NCI-H510A treated with DMSO at 0.1 percent for 48 hours (cell line): ENCODE results near the gene ID1.
"Not testable (repeated sequence)": the region's sequence is repeated elsewhere in the genome, so short reads cannot be mapped to it uniquely, and the experiment has no call there.

Experiments used
- DNase-seq: peaks from one replicate; lab custom pipeline; 2025; lab: John Stamatoyannopoulos, UW

ID1 gene

DNA sequence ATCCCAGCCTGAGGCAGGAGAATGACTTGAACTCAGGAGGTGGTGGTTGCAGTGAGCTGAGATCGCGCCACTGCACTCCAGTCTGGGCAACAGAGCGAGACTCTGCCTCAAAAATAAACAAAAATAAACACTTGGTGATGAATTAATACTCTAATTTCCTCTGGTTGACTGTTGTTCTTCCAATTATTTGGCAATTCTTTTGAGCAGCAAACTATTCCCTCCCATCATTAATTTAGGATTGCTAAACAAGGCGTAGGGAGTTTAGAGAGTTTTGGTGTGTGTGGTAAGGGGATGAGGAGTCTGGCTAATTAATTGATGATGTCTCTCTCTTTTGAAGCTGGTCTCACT, 2.7 kb upstream of the ID1 start:
- no peak for DNase-seq

DNA sequence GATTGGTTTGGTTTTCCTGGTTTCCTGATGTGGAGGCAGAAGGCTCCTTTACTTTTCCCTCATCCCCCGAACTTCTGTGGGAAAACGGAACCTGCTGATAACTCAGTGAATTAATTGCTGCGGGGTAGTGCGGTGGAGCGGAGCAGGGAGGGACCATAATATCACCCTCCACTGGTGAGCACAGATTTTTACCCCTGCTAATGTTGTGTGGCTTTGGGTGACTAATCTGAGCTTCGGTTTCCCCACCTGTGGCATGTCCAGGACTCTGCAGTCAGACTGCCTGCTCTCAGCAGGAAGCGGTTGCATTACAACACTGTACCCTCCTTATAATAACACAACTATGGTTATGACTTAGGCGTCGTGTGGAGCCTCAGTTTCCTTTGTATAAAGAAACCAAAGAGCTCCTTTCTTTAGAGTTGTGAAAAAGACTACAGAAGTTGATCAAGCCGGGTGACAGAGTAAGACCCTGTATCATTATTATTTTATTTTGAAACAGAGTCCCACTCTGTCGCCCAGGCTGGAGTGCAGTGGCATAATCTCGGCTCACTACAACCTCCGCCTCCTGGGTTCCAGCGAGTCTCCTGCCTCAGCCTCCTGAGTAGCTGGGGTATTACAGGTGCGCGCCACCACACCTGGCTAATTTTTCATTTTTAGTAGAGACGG, 2.2 kb upstream of the ID1 start:
- no peak for DNase-seq

DNA sequence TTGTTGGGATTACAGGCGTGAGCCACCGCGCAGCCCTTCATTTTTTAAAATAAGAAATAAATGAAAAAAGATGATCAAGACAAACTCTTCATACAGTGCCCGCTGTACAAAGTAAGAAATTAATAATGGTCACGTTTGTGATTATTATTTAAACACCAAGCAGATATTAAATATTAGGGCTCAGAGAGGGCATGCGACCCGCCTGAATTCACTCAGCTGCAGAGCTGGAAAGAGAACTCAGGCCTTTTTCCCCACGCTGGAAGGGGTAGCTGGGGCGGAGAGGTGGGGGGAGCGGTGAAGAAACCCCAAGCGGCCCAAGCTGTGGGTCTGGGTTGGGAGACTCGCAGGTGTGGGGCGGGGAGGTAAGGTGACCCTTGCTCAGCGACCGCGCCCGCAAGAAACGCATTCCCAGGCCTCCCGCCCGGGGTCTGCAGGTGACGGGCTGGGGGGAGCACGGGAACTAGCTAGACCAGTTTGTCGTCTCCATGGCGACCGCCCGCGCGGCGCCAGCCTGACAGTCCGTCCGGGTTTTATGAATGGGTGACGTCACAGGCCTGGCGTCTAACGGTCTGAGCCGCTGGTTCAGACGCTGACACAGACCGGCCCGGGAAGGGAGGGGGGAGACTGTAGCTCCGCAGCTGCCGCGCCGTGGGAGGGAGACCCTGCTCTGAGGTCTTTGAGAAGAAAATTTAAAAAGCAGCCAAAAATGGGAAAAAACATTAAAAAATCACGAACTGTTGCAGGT, 1.1 kb upstream of the ID1 start:
- peak; percentile 95 for DNase-seq

DNA sequence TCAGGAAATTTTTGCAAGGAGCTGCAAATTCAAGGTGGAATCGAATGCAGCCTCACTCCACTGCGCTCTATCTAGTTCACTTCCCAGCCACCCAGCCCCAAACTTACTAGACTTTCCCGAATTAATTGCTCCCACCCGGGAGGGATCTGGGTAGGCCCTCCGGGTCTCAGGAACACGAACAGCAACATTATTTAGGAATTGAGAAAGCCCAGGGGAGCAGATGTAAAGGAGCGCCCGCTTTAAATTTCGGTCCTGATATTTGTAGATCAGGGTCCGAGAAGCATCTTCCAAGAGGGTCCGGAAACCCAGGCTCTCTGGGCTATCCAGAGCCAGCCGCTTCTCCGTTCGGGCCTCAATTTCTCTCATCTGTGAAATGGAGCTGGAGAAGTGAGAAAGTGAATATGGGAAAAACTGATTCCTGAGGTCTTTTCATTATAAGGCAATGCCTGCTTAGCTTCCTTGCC, 490 bp upstream of the ID1 start:
- DNase-seq, result no peak

DNA sequence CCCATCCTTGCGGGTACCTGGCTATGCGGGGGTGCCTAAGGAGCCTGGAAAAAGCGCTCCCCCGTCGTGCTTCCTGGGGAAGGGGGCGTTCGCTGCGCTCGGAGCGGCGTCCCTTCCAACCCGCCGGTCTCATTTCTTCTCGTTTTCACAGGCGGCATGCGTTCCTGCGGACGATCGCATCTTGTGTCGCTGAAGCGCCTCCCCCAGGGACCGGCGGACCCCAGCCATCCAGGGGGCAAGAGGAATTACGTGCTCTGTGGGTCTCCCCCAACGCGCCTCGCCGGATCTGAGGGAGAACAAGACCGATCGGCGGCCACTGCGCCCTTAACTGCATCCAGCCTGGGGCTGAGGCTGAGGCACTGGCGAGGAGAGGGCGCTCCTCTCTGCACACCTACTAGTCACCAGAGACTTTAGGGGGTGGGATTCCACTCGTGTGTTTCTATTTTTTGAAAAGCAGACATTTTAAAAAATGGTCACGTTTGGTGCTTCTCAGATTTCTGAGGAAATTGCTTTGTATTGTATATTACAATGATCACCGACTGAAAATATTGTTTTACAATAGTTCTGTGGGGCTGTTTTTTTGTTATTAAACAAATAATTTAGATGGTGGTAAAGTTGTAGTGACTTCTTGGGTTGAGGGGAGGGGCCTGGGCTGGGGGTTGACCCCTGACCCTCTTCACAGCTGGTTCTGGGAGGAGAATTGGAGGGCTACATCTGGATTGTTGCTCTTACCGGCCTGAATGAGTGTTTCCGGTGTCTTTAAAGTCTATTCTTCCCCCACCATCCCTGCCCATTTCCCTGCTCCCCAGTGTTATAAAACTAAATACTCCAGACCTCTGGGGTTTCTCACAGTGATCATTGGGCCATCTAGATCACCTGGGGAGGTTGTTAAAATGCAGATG, 1.1 kb downstream of the ID1 start:
- DNase-seq, result no peak

DNA sequence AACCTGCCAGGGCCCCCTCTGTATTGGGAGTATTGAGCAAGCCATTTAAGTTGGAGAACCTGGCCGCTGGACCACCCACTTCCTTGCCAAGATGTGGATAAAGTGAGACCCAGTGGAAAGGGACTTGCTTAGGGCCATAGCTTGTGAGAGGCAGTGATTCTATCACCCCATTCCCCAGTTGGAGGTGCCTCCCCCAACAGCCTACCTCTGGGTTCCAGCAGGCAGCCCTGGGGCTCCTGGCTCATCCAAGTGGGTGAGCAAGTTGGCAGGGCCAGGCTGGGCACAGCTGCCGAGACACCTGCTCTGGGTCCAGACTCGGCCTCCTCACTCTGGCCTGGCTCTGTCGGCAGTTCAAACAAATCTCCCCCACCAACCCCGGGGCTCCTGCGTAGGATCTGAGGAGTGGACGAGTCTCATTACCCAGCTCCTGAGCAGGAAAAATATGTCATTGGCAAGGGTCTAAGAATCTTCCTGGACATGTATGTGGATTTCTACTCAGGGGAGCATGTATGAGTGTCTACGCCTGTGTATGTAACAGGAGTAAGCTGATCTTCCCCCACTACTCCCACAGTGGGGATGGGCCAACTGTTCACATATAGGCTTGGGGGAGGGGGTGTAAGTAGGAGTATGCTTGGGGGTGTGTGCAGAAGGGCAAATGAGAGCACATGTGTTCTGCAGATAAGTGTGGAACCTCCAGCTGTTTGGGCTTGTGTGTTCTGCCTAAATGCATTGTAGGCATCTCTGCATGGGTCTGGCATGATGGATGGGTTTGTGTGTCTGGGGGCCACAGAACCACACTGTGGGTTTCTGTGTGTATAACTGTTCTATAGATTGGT, 1.9 kb downstream of the ID1 start:
- no peak for DNase-seq

DNA sequence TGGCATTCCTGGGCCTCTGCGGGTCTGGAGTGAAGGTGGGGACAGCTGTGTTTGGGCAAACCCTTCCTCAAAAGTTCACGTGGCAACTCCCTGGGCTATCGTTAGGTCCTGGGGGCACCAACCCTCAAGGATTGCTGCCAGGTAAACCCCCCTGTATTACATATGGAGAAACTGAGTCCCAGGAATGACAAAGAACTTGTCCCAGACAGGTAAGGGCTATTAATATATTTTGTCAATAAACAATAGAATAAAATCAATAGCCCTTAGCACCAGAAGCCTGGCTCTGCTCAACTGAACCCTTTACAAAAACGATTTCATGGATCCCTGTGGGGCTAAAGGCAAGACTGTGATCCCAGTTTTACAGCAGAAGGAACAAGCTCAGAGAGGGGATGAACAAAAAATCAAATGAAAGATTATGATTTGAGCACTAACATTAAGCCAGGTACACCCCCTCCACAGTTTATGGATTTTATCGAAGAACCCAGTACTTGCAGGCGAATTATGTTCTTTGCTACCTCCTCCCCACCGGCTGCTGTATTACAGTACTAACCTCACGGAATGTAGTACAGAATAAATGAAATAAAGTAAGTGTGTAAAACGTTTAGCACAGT, 2.7 kb downstream of the ID1 start:
- no peak for DNase-seq

DNA sequence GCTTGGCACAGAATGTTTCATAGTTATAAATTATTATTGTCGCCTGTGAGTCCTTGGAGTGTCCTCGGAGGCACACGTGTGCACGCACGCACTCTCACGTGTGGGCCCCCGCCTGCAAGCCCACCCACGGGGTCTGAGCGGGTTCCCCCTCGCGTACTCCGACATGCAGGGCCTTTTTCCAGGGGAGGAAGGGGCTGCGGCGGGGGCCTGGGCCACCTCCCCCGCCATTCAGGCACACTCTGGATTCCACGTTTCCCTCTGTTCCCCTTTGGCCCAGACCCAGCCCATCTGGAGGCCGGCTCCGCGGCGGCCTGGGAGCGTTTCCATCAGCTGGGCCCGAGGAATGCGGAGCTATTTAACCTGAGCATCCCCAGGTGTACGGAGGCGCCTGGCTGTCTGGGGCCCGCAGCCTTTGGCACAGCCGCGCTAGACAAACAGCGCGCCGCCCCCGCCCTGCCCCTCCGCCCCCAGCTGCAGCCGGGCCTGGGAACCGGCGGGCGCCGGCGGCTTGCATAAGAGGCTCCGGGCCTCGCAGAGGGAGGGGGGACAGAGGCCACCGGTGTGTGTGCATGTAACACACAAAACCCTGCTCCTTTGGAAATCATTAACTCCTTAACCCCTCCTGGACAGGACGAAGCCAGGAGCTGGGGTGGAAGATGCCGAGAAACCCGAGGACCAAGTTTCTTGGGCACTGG, 3.3 kb downstream of the ID1 start:
- peak; percentile 67 for DNase-seq

DNA sequence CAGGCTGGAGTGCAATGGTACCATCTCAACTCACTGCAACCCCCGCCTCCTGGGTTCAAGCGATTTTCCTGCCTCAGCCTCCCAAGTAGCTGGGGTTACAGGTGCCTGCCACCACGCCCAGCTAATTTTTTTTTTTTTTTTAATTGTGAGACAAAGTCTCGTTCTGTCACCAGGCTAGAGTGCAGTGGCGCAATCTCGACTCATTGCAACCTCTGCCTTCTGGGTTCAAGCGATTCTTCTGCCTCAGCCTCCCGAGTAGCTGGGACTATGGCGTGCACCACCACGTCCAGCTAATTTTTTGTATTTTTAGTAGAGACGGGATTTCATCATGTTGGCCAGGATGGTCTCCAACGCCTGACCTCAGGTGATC, 7.2 kb downstream of the ID1 start:
- DNase-seq, result not testable (repeated sequence)

DNA sequence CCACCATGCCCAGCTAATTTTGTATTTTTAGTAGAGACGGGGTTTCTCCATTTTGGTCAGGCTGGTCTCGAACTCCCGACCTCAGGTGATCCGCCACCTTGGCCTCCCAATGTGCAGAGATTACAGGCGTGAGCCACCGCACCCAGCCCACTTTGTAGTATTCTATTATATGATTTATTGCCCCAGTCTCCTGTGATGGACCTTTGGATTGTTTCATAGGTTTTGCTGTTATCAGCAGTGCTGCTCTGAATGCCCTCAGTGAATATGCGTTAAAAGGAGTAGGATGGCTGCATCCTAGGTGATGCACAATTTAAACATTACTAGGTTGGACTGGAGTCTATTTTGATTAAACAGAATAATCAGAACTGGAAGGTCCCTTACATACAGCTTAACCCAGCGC, 10.3 kb downstream of the ID1 start:
- no peak for DNase-seq

DNA sequence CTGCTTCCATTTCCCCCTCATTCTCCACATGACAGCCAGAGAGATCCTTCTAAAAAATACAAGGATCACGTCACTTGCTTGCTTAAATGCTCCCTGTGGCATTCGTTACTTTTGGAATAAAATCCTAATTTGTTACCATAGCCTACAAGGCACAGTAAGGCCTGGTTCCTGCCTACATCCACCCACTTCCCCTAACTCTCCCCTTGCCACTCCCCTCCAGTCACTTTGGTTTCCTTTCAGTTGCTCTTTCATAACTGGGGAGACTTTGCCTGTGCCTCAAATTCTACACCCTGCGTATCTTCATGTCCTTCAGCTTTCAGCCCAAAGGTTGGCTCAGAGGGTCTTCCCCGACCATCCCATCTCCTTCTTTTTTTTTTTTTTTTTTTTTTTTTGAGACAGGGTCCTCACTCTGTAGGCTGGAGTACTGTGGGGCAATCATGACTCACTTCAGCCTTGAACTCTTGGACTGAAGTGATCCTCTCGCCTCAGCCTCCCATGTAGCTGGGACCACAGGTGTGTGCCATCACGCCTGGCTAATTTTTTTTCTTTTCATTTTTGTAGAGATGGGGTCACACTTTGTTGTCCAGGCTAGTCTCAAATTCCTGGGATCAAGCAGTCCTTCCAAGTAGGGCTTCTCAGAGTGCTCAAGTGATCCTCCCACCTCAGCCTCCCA, 12.5 kb downstream of the ID1 start:
- DNase-seq, result no peak

DNA sequence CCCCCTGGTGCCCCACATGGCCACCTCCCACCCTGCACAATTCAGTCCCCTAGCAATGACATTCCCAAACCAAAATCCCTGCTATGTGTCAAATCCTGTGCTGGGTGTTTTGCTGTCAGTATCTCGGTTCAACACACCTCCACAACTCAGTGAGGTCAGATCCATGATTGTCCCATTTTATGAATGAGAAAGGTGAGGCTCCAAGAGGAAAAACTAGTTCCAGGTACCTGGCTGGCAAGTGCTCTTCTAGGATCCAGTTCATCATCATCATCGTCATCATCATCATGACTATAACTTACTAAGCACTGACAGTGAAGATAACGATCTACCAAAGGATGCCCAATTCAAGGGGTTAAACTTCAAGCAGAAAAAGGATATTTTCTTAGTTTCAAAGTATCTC, 15.2 kb downstream of the ID1 start:
- DNase-seq, result no peak

DNA sequence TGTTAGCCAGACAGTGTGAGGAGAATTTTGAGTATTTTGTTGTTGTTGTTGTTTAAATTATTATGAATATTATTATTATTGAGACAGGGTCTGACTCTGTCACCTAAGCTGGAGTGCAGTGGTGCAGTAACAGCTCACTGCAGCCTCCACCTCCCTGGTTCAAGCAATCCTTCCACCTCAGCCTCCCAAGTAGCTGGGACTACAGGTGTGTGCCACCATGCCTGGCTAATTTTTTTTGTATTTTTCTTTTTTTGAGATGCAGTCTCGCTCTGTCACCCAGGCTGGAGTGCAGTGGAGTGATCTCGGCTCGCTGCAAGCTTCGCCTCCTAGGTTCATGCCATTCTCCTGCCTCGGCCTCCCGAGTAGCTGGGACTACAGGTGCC, 18.0 kb downstream of the ID1 start:
- not testable (repeated sequence) for DNase-seq

DNA sequence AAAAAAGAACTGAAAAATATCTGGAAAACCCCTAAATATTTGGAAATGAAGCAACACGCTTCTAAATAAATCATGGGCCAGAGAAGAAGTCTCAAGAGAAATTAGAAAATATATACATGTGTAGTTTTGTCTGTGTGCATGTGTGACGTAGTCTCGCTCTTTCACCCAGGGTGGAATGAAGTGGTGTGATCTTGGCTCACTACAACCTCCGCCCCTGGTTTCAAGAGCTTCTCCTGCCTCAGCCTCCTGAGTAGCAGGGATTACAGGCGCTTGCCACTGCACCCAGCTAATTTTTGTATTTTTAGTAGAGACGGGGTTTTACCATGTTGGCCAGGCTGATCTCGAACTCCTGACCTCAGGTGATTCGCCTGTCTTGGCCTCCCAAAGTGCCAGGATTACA, 21.4 kb downstream of the ID1 start:
- not testable (repeated sequence) for DNase-seq

DNA sequence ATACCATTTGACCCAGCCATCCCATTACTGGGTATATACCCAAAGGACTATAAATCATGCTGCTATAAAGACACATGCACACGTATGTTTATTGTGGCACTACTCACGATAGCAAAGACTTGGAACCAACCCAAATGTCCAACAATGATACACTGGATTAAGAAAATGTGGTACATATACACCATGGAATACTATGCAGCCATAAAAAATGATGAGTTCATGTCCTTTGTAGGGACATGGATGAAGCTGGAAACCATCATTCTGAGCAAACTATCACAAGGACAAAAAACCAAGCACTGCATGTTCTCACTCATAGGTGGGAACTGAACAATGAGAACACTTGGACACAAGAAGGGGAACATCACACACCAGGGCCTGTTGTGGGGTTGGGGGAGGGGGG, 23.0 kb downstream of the ID1 start:
- not testable (repeated sequence) for DNase-seq

DNA sequence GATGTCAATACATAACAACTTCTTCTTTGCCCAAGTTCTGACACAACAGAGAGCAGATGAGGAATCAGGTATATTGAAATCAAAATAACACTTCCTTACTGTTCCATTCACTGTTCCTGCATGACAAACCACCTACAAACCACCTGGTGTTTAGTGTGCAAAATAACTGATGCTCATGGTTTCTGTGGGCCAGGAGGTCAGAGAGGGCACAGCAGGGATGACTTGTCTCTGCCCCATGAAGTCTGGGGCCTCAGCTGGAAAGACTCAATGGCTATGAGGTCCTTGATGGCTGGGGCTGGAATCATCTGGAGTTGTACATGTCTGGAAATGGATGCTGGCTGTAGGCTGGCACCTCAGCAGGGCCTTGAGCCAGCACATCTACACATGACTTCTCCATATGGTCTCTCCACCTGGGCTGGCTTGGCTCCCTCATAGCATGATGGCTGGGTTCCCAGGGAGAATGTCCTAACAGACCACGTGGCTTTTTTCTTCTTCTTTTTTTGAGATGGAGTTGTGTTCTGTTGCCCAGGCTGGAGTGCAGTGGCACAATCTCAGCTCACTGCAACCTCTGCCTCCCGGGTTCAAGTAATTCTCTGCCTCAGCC, 25.2 kb downstream of the ID1 start:
- DNase-seq, result no peak

DNA sequence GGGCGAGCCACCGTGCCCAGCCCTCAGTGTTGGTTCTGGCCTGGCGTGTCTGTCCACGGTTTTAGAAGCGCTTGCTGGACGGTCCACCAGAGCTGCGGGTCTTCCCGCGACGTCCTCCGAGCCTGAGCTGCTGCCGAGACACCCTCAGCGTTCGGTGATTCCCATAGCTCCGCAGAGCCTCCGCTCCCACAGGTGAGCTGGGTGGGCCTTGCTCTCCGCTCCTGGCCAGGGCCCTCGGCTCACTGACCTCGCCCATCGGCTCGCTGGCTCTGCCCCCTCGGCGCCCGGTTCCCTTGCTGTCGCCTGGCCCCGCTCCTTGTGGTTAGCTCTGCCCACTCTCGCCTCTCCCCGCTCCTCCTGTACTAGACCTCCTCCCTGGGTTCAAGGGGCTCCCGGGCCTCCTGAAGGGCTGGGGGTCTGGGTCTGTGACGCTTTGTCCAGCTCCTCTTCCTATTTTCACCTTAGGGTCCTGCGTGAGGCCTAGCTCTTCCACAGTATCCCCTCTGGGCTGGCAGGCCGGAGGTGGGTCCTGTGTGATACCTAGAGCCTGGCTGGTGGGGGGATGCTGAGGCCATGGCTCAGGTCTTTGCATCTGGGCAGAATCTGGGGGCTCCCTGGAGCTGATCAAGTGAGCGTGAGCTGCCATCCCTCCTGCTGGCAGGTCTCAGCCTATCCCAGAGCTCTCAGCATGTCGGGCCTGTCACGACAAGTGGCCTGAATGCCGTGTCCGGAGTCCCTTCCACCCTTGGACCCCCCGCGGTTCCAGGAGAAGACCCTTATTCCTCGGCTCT, 27.7 kb downstream of the ID1 start:
- DNase-seq, result no peak

DNA sequence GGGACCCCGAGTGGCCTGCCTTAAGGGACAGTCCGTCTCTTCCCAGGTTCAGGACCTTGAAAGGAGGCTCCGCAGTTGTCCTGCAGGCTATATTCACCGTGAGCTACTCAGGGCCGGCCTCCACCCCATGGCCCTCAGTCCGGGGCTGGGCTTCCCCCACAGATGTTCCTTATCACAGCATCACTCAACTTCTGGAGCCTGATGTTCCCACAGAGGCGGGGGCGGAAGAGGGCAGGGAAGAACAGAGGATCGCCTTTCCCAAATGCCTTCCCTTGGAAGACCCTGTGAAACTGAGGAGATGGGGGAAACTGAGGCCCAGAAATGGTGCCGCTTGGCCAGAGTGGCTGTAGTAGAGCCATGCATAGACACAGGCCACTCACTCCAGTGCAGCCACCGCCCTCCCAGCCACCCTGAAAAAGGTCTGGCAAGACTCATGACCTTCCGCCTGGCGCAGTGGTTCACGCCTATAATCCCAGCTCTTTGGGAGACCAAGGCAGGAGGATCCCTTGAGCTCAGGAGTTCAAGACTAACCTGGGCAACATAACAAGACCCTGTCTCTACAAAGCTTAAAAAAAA, 28.3 kb downstream of the ID1 start:
- no peak for DNase-seq

DNA sequence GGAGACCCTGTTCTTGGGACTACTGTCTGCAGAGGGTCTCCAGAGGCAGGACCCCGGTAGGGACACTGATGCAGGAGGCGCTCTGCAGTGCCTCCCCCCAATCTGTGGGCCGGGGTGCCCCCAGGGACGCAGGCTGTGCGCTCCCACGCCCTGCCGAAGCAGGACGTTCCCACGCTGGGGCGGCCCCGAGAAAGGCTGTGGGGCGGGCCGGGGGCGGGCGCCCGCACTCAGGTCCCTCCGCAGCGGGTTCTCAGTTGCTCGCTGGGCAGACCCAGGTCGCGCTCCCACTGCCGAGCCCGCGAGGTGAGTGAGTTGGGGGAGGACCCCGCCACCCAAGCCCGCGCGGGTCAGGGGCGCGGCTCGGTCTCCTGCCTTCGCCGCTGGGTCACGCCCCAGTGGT, 32.6 kb downstream of the ID1 start, which contains the start of gene COX4I2:
COX4I2 (plus strand) TSS at position 253 of the 400 bp plus-strand sequence. CDS start 1,106 bp downstream, outside the sequence.
- no peak for DNase-seq
